Prostate gland (tissue), 2 donors: ENCODE results near the gene PTCD1. TPM values are rescaled to one million over a fixed set of nuclear protein-coding genes. Genes with fewer than 3 reads are reported as not detected.
A peak's percentile ranks its signal among the peaks of the same experiment; 100 is the strongest.
"Not testable (repeated sequence)": the region's sequence is repeated elsewhere in the genome, so short reads cannot be mapped to it uniquely, and the experiment has no call there.

Source experiments
- DNase-seq: peaks from one replicate; pipeline ENCODE4 v3.0.0-alpha.2; 2019; ENCODE audit warnings: low spot score
- H3K27ac ChIP-seq, 2 donors: fragments of 200-600 bp; sonication (generic); 2 replicates each; pipeline ENCODE4 v1.5.1; 2017 to 2019
- H3K27me3 ChIP-seq: fragments of 200-600 bp; sonication (generic); replicated peaks from 2 replicates; pipeline ENCODE4 v1.5.1; 2019; ENCODE audit not compliant: insufficient read depth
- H3K36me3 ChIP-seq, 2 donors: fragments of 200-600 bp; sonication (generic); 1 replicate in 1 of 2; 2 replicates in 1 of 2; pipeline versions ENCODE4 v1.5.1 to v1.8.1; 2017 to 2019
- H3K4me1 ChIP-seq: fragments of 200-600 bp; sonication (generic); replicated peaks from 2 replicates; pipeline ENCODE4 v1.5.1; 2019
- H3K4me3 ChIP-seq, 2 donors: fragments of 200-600 bp; sonication (generic); 2 replicates each; pipeline ENCODE4 v1.5.1; 2017 to 2019
- H3K9me3 ChIP-seq: fragments of 200-600 bp; sonication (generic); 2 replicates; pipeline ENCODE4 v1.5.1; 2017
- CTCF ChIP-seq, 4 experiments: fragments of 200-600 bp in 2 of 4; fragments of 450-650 bp in 2 of 4; sonication (generic) in 2 of 4; IDR thresholded peaks; 1 replicate in 3 of 4; 2 replicates in 1 of 4; pipeline ENCODE4 v1.5.1; 2016 to 2019; ENCODE audit warnings: antibody characterized with exemption in 4 of 4, mild to moderate bottlenecking in 2 of 4, moderate library complexity in 2 of 4
- POLR2A ChIP-seq: fragments of 450-650 bp; IDR thresholded peaks from one replicate; pipeline ENCODE4 v1.6.1; 2016; ENCODE audit warnings: antibody characterized with exemption, mild to moderate bottlenecking
- POLR2AphosphoS5 ChIP-seq: sonication (generic); formaldehyde crosslinking; IDR thresholded peaks from one replicate; pipeline ENCODE4 v1.6.1; 2017; ENCODE audit warnings: antibody characterized with exemption
- WGBS: methylation state at CpG from one replicate; pipeline ENCODE4 v1.1.5; 2018; 5-methylcytosine and 5-hydroxymethylcytosine counted together
- intact Hi-C: fragments of 100-400 bp; cut with DNase I; formaldehyde crosslinking; loops from one replicate; pipeline ENCODE4 v1.14.2; 2022
- total RNA-seq, 2 donors: library from RNA; depleted of rRNA; stranded (reverse); fragments of >200 nt; gene quantifications; one replicate each; pipeline ENCODE4 v1.1.0, GENCODE V29; 2016

Gene PTCD1
- total RNA-seq, 2 donors from 2014 or later = 9.1 to 11.8 TPM

- peaks cover 38 to 51% of the 10 kb centered on the region in 2 donors for H3K36me3 ChIP-seq
- no peaks in the 10 kb centered on the region for H3K27me3 ChIP-seq
- H3K9me3 ChIP-seq = no peaks in the 10 kb centered on the region
- intact Hi-C loops = no loop called here
- TF ChIP-seq POLR2A (no peak), POLR2AphosphoS5 (no peak), CTCF (IDR thresholded peaks at IDR 0.05) (no peak)
- H3K4me3 ChIP-seq = no peak overlapping the region
- no peak for DNase-seq
- WGBS = 87% methylated on average over 5 of the region's 5 CpGs
- H3K27ac ChIP-seq = no peak overlapping the region
- peaks cover 2% of the 10 kb centered on the region for H3K4me1 ChIP-seq
Observed at GRCh38 chr7:99420213-99420612, 18.4 kb downstream of the PTCD1 start.

- 86% methylated on average over 27 of the region's 29 CpGs for WGBS
- H3K4me3 ChIP-seq = no peak overlapping the region
- H3K27me3 ChIP-seq = no peaks in the 10 kb centered on the region
- TF ChIP-seq POLR2A (no peak), POLR2AphosphoS5 (no peak), CTCF (IDR thresholded peaks at IDR 0.05) (no peak)
- no peaks in the 10 kb centered on the region for H3K9me3 ChIP-seq
- peaks cover 31 to 46% of the 10 kb centered on the region in 2 donors for H3K36me3 ChIP-seq
- no peak for DNase-seq
- no peak overlapping the region for H3K27ac ChIP-seq
- H3K4me1 ChIP-seq = peaks cover 2% of the 10 kb centered on the region
- intact Hi-C loops = no loop called here
Observed at GRCh38 chr7:99419323-99420021, 19.1 kb downstream of the PTCD1 start.

GRCh38 chr7:99418260-99418659 is 20.3 kb downstream of the PTCD1 start:
- Histone ChIP-seq H3K4me3 (no peak overlapping the region), H3K9me3 (no peaks in the 10 kb centered on the region), H3K4me1 (peaks cover 2% of the 10 kb centered on the region), H3K27ac (no peak overlapping the region), H3K36me3 (peaks cover 27 to 46% of the 10 kb centered on the region in 2 donors), H3K27me3 (no peaks in the 10 kb centered on the region)
- DNase-seq = no peak
- 91% methylated on average over 9 of the region's 9 CpGs for WGBS
- no peak for TF ChIP-seq POLR2AphosphoS5
- TF ChIP-seq POLR2A = no peak
- TF ChIP-seq CTCF (IDR thresholded peaks at IDR 0.05) = no peak
- intact Hi-C loops = no loop called here

GRCh38 chr7:99415513-99416127 is 23.0 kb downstream of the PTCD1 start:
- 70% methylated on average over 17 of the region's 17 CpGs for WGBS
- H3K27me3 ChIP-seq, intact Hi-C loops, H3K4me1 ChIP-seq, H3K4me3 ChIP-seq, H3K27ac ChIP-seq, H3K9me3 ChIP-seq: not testable (repeated sequence)
- H3K36me3 ChIP-seq = peaks cover 31 to 59% of the 10 kb centered on the region in 2 donors
- peak in 3 of 4 experiments; percentile 31 to 61 (median 57) for TF ChIP-seq CTCF (IDR thresholded peaks at IDR 0.05)
- DNase-seq = peak; percentile 39

GRCh38 chr7:99410635-99411034 is 28.0 kb downstream of the PTCD1 start:
- intact Hi-C loops = no loop called here
- WGBS = 93% methylated on average over 2 of the region's 2 CpGs
- Histone ChIP-seq H3K9me3 (no peaks in the 10 kb centered on the region), H3K27ac (no peak overlapping the region), H3K36me3 (peaks cover 4 to 30% of the 10 kb centered on the region in 2 donors), H3K27me3 (no peaks in the 10 kb centered on the region), H3K4me1 (peaks cover 11% of the 10 kb centered on the region), H3K4me3 (no peak overlapping the region)
- TF ChIP-seq POLR2AphosphoS5 (no peak), POLR2A (no peak), CTCF (IDR thresholded peaks at IDR 0.05) (no peak)
- no peak for DNase-seq
